DOHH2 (cell line): ENCODE results near the gene TECR.
A peak's percentile ranks its signal among the peaks of the same experiment; 100 is the strongest.

ENCODE experiments used
- H3F3A ChIP-seq: fragments of 200-600 bp; sonication (generic), shearing (Covaris generic); 2 replicates; pipeline ENCODE4 v1.6.0; 2016; ENCODE audit warnings: antibody characterized with exemption, mild to moderate bottlenecking; ENCODE audit not compliant: control insufficient read depth, insufficient read depth
- H3K27ac ChIP-seq: fragments of 200-600 bp; sonication (generic); 2 replicates; pipeline ENCODE4 v1.5.1; 2014; ENCODE audit warnings: low read depth, mild to moderate bottlenecking, low read length, moderate library complexity
- H3K27me3 ChIP-seq: fragments of 200-600 bp; sonication (generic); 2 replicates; pipeline ENCODE4 v1.6.1; 2014; ENCODE audit warnings: mild to moderate bottlenecking, low read length, mixed read lengths; ENCODE audit not compliant: control insufficient read depth
- H3K36me3 ChIP-seq: fragments of 200-600 bp; sonication (generic); 2 replicates; pipeline ENCODE4 v1.6.1; 2014; ENCODE audit warnings: mild to moderate bottlenecking, low read length, moderate library complexity, mixed read lengths; ENCODE audit not compliant: control insufficient read depth
- H3K4me1 ChIP-seq: fragments of 200-600 bp; sonication (generic); 2 replicates; pipeline ENCODE4 v1.6.1; 2014; ENCODE audit warnings: mild to moderate bottlenecking, low read length, mixed read lengths; ENCODE audit not compliant: control insufficient read depth
- H3K4me2 ChIP-seq: fragments of 200-600 bp; sonication (generic); 2 replicates; pipeline ENCODE4 v1.6.0; 2014; ENCODE audit warnings: mild to moderate bottlenecking, low read length, moderate library complexity
- H3K4me3 ChIP-seq: fragments of 200-600 bp; sonication (generic); 2 replicates; pipeline ENCODE4 v1.5.1; 2014; ENCODE audit warnings: mild to moderate bottlenecking, low read length, mixed read lengths
- H3K79me2 ChIP-seq: fragments of 200-600 bp; sonication (generic); 2 replicates; pipeline ENCODE4 v1.6.1; 2014; ENCODE audit warnings: mild to moderate bottlenecking, low read length, mixed read lengths; ENCODE audit not compliant: control insufficient read depth
- H3K9me2 ChIP-seq: fragments of 200-600 bp; sonication (generic); replicated peaks from 2 replicates; pipeline ENCODE4 v1.6.1; 2014; ENCODE audit warnings: mild to moderate bottlenecking, low read length, mixed read lengths; ENCODE audit not compliant: control insufficient read depth
- H3K9me3 ChIP-seq: fragments of 200-600 bp; sonication (generic); 2 replicates; pipeline ENCODE4 v1.6.1; 2014; ENCODE audit warnings: antibody characterized with exemption, low read length, mixed read lengths; ENCODE audit not compliant: control insufficient read depth, insufficient read depth
- H4K20me1 ChIP-seq: fragments of 200-600 bp; sonication (generic); 2 replicates; pipeline ENCODE4 v1.6.0; 2014; ENCODE audit warnings: low read depth, mild to moderate bottlenecking, antibody characterized with exemption, low read length, moderate library complexity; ENCODE audit not compliant: control insufficient read depth, insufficient read depth
- CTCF ChIP-seq: fragments of 200-600 bp; sonication (generic); IDR thresholded peaks from one replicate; pipeline ENCODE4 v1.5.1; 2014; ENCODE audit warnings: antibody characterized with exemption, mild to moderate bottlenecking, low read depth, low read length; ENCODE audit not compliant: poor library complexity, severe bottlenecking
- EZH2phosphoT487 ChIP-seq: fragments of 200-600 bp; sonication (generic); IDR thresholded peaks from 2 replicates; pipeline ENCODE4 v1.6.1; 2017; ENCODE audit warnings: borderline replicate concordance, mild to moderate bottlenecking, antibody characterized with exemption, low read length, moderate library complexity, mixed read lengths

The TECR gene

GRCh38 chr19:14516048-14516534 lies 13.3 kb upstream of the TECR start:
- H3K9me2 ChIP-seq: no peaks in the 10 kb centered on the region
- peaks cover 19% of the 10 kb centered on the region for H3F3A ChIP-seq
- H3K79me2 ChIP-seq: peaks cover 31% of the 10 kb centered on the region
- H4K20me1 ChIP-seq: peaks cover 30% of the 10 kb centered on the region
- no peak overlapping the region for H3K27ac ChIP-seq
- H3K4me1 ChIP-seq: peaks cover 34% of the 10 kb centered on the region
- no peaks in the 10 kb centered on the region for H3K9me3 ChIP-seq
- peaks cover 49% of the 10 kb centered on the region for H3K36me3 ChIP-seq
- H3K27me3 ChIP-seq: no peaks in the 10 kb centered on the region
- peak overlapping the region; percentile 69 for H3K4me2 ChIP-seq
- TF ChIP-seq CTCF (no peak), EZH2phosphoT487 (no peak)
- H3K4me3 ChIP-seq: peak overlapping the region; percentile 95

GRCh38 chr19:14516746-14517438 lies 12.5 kb upstream of the TECR start:
- H3K4me1 ChIP-seq: peaks cover 38% of the 10 kb centered on the region
- H4K20me1 ChIP-seq: peaks cover 30% of the 10 kb centered on the region

GRCh38 chr19:14517446-14517839 lies 12.0 kb upstream of the TECR start:
- Histone ChIP-seq H3K9me3 (no peaks in the 10 kb centered on the region), H3K79me2 (peaks cover 31% of the 10 kb centered on the region), H3K36me3 (peaks cover 49% of the 10 kb centered on the region), H3K27ac (peak overlapping the region; percentile 73; the same call in 1 of the 2 replicates), H4K20me1 (peaks cover 30% of the 10 kb centered on the region), H3K4me3 (peak overlapping the region; percentile 95), H3F3A (peaks cover 23% of the 10 kb centered on the region), H3K9me2 (no peaks in the 10 kb centered on the region), H3K4me1 (peaks cover 43% of the 10 kb centered on the region), H3K4me2 (peak overlapping the region; percentile 69), H3K27me3 (no peaks in the 10 kb centered on the region)
- TF ChIP-seq CTCF (no peak), EZH2phosphoT487 (no peak)

More at GRCh38 chr19:14516746-14517438, 12.5 kb upstream of the TECR start:
- Histone ChIP-seq H3K36me3 (peaks cover 49% of the 10 kb centered on the region), H3K9me2 (no peaks in the 10 kb centered on the region), H3K9me3 (no peaks in the 10 kb centered on the region), H3F3A (peaks cover 22% of the 10 kb centered on the region), H3K27me3 (no peaks in the 10 kb centered on the region), H3K27ac (no peak overlapping the region), H3K4me3 (peak overlapping the region; percentile 95), H3K79me2 (peaks cover 31% of the 10 kb centered on the region), H3K4me2 (peak overlapping the region; percentile 69)
- no peak for TF ChIP-seq EZH2phosphoT487
- TF ChIP-seq CTCF: no peak
